ENCODE data around the gene HACD1. TPM values are rescaled to one million over a fixed set of nuclear protein-coding genes. Genes with fewer than 3 reads are reported as not detected.

Gene HACD1
- total and polyA plus RNA-seq, 10 of the 15 experiments (the other 5 are each of a cell fraction or from before 2014, with no cell fraction given): 0.22 to 1.5 (median 0.78) TPM; not detected in 1

- no peak for TF ChIP-seq CHD2 (IDR thresholded peaks at IDR 0.05; ENCODE audit: borderline replicate concordance, low read depth, low read length)
- TF ChIP-seq RFX5 (IDR thresholded peaks at IDR 0.05; ENCODE audit: low read depth, low read length): no peak
Measured at GRCh38 chr10:17660921-17661320, 43.7 kb upstream of the HACD1 start (continued).

- in situ Hi-C loops (cut with MboI): loop anchor here (10.0 kb wide), 1 partner anchor 995 kb away; the partner anchor contains the start of genes ARL5B and NSUN6
Measured at GRCh38 chr10:17659365-17659764, 42.2 kb upstream of the HACD1 start.

GRCh38 chr10:17657103-17657500 lies 39.9 kb upstream of the HACD1 start:
- peaks cover 0 to 3% of the 10 kb centered on the region in 2 experiments; a peak in 2 of 4 replicates for H3K36me3 ChIP-seq (ENCODE audit: control insufficient read depth in 2 of 2, insufficient read depth in 2 of 2, low read length in 1 of 2)
- ChIA-PET RAD21 (ENCODE audit: unreplicated experiment) (no interaction called here), POLR2A (interaction anchor here (1.5 to 2.6 kb wide), 2 partner anchors 9 to 12 kb away, joined by 7 to 9 read pairs; partner anchors contain the start of gene STAM), SMC1A (ENCODE audit: uncharacterized antibody, unreplicated experiment) (interaction anchor here (0.9 to 8.0 kb wide), 3 partner anchors 11 to 33 kb away, joined by 3 to 63 read pairs (median 4); partner anchors contain the start of gene STAM), CTCF (no interaction called here)
- peaks cover 59% of the 10 kb centered on the region for H3K79me2 ChIP-seq (ENCODE audit: control insufficient read depth, insufficient read depth, low read length)
- no peak overlapping the region for H2AFZ ChIP-seq (ENCODE audit: control insufficient read depth, low read depth, low read length)
- in situ Hi-C loops (cut with MboI): loop anchor here (10.0 kb wide), 1 partner anchor 998 kb away; the partner anchor contains the start of genes ARL5B and NSUN6
- DNase-seq (ENCODE audit: low read depth, low spot score): no peak
- no peak for FAIRE-seq
- H3K27ac ChIP-seq (ENCODE audit: control insufficient read depth, insufficient read depth): no peak overlapping the region
- no peak overlapping the region for H3K4me2 ChIP-seq (ENCODE audit: control insufficient read depth, insufficient read depth)
- peaks cover 11% of the 10 kb centered on the region; the same call in 1 of the 2 replicates for H3K4me1 ChIP-seq (ENCODE audit: control insufficient read depth, insufficient read depth, low read length)
- no peaks in the 10 kb centered on the region for H4K20me1 ChIP-seq (ENCODE audit: control insufficient read depth, insufficient read depth)
- no peak for TF ChIP-seq ZBED1 (IDR thresholded peaks at IDR 0.05; ENCODE audit: borderline replicate concordance)
- no peak for TF ChIP-seq PBX3 (IDR thresholded peaks at IDR 0.05; ENCODE audit: insufficient replicate concordance, low read depth, low read length)
- no peak for TF ChIP-seq ESRRA (IDR thresholded peaks at IDR 0.05; ENCODE audit: low read length)
- no peak for TF ChIP-seq WRNIP1 (IDR thresholded peaks at IDR 0.05; ENCODE audit: borderline replicate concordance, low read depth, low read length)
- no peak for TF ChIP-seq CHD2 (IDR thresholded peaks at IDR 0.05; ENCODE audit: borderline replicate concordance, low read depth, low read length)
- TF ChIP-seq SMARCA5 (IDR thresholded peaks at IDR 0.05): no peak
- no peak for TF ChIP-seq ELK1 (IDR thresholded peaks at IDR 0.05; ENCODE audit: low read depth, low read length)
- WGBS (ENCODE audit: insufficient coverage, insufficient replicate concordance, low lambda C conversion rate, missing lambda C conversion rate): 100% methylated on average over 1 of the region's 1 CpG
- intact Hi-C loops (cut with micrococcal nuclease; ENCODE audit: unreplicated experiment): no loop called here
- H3K9me3 ChIP-seq (replicated peaks; ENCODE audit: control insufficient read depth, insufficient read depth, low read length): peaks cover 14% of the 10 kb centered on the region
- H3K27me3 ChIP-seq (replicated peaks in 1 of 2; ENCODE audit: control insufficient read depth in 2 of 2, insufficient read depth in 2 of 2, low read length in 1 of 2): no peaks in the 10 kb centered on the region
- no peak for ATAC-seq
- no TSS peak for BruUV-seq (replicated peaks)
- no peak overlapping the region for H3K4me3 ChIP-seq
- no peak overlapping the region for H3K9ac ChIP-seq (ENCODE audit: control insufficient read depth, insufficient read depth, low read length)

More at GRCh38 chr10:17659365-17659764, 42.2 kb upstream of the HACD1 start:
- H3K9me3 ChIP-seq (replicated peaks; ENCODE audit: control insufficient read depth, insufficient read depth, low read length): peaks cover 1% of the 10 kb centered on the region; the same call in 2 of the 3 replicates
- H3K9ac ChIP-seq (ENCODE audit: control insufficient read depth, insufficient read depth, low read length): no peak overlapping the region
- no peak for FAIRE-seq
- peaks cover 10% of the 10 kb centered on the region; the same call in 1 of the 2 replicates for H3K4me1 ChIP-seq (ENCODE audit: control insufficient read depth, insufficient read depth, low read length)
- H3K4me3 ChIP-seq: no peak overlapping the region
- no peaks in the 10 kb centered on the region for H4K20me1 ChIP-seq (ENCODE audit: control insufficient read depth, insufficient read depth)
- no peak overlapping the region for H3K27ac ChIP-seq (ENCODE audit: control insufficient read depth, insufficient read depth)
- WGBS (ENCODE audit: insufficient coverage, insufficient replicate concordance, low lambda C conversion rate, missing lambda C conversion rate): 96% methylated on average over 4 of the region's 4 CpGs
- BruUV-seq (replicated peaks): no TSS peak
- ATAC-seq: no peak
- TF ChIP-seq RCOR1 (conservative IDR thresholded peaks at IDR 0.05; ENCODE audit: low read depth, low read length) (no peak), ZNF622 (IDR thresholded peaks at IDR 0.05) (no peak), SP1 (IDR thresholded peaks at IDR 0.05; ENCODE audit: low read depth, low read length) (no peak), SUZ12 (IDR thresholded peaks at IDR 0.05; ENCODE audit: unreplicated experiment) (no peak)
- CTCF ChIA-PET: interaction anchor here (0.9 to 1.2 kb wide), 3 partner anchors 10 to 39 kb away, joined by 3 to 4 read pairs (median 3); no protein-coding TSS in a partner anchor
- no peak overlapping the region for H3K4me2 ChIP-seq (ENCODE audit: control insufficient read depth, insufficient read depth)
- intact Hi-C loops (cut with micrococcal nuclease; ENCODE audit: unreplicated experiment): no loop called here
- H3K36me3 ChIP-seq (ENCODE audit: control insufficient read depth in 2 of 2, insufficient read depth in 2 of 2, low read length in 1 of 2): peaks cover 2 to 5% of the 10 kb centered on the region in 2 experiments; a peak in 2 of 4 replicates
- H3K27me3 ChIP-seq (replicated peaks in 1 of 2; ENCODE audit: control insufficient read depth in 2 of 2, insufficient read depth in 2 of 2, low read length in 1 of 2): no peaks in the 10 kb centered on the region
- POLR2A ChIA-PET: interaction anchor here (1.4 kb wide), 1 partner anchor 9 kb away, joined by 4 read pairs; no protein-coding TSS in a partner anchor
- no peak overlapping the region for H2AFZ ChIP-seq (ENCODE audit: control insufficient read depth, low read depth, low read length)
- SMC1A ChIA-PET (ENCODE audit: uncharacterized antibody, unreplicated experiment): interaction anchor here (1.4 to 8.0 kb wide), 3 partner anchors 8 to 14 kb away, joined by 3 to 63 read pairs (median 4); partner anchors contain the start of gene STAM
- RAD21 ChIA-PET (ENCODE audit: unreplicated experiment): interaction anchor here (1.2 kb wide), 1 partner anchor 11 kb away, joined by 3 read pairs; no protein-coding TSS in a partner anchor
- peaks cover 46% of the 10 kb centered on the region for H3K79me2 ChIP-seq (ENCODE audit: control insufficient read depth, insufficient read depth, low read length)
- DNase-seq (ENCODE audit: low read depth, low spot score): no peak

Measured in GM12878 (cell line).